Left renal cortex interstitium (tissue), 4 donors: Measurements from ENCODE around the gene CMPK1. TPM values are rescaled to one million over a fixed set of nuclear protein-coding genes. Genes with fewer than 3 reads are reported as not detected.
"Not testable (repeated sequence)": the region's sequence is repeated elsewhere in the genome, so short reads cannot be mapped to it uniquely, and the experiment has no call there.

Source experiments
- DNase-seq, 4 donors: peaks; one replicate each; pipeline ENCODE4 v3.0.0-alpha.2; 2013; ENCODE audit warnings: low read depth in 4 of 4, low spot score in 2 of 4, missing footprints in 1 of 4
- polyA plus RNA-seq, 4 donors: library from polyadenylated mRNA; unstranded; fragments of 120-200 nt; gene quantifications; one replicate each; pipeline ENCODE4 v1.2.1, GENCODE V29; 2013; ENCODE audit not compliant: insufficient read length in 4 of 4

CMPK1 gene
- polyA plus RNA-seq, 4 donors: 66.2 to 86.0 (median 71.0) TPM

GRCh38 chr1:47337350-47337749 is 3.8 kb downstream of the CMPK1 start:
- DNase-seq: no peak

GRCh38 chr1:47338249-47339077 is 4.9 kb downstream of the CMPK1 start:
- DNase-seq: no peak

GRCh38 chr1:47340227-47340626 is 6.6 kb downstream of the CMPK1 start:
- DNase-seq: no peak

GRCh38 chr1:47346979-47347378 is 13.4 kb downstream of the CMPK1 start:
- not testable (repeated sequence) for DNase-seq

GRCh38 chr1:47347735-47348134 is 14.1 kb downstream of the CMPK1 start:
- DNase-seq: no peak

GRCh38 chr1:47348246-47348645 is 14.7 kb downstream of the CMPK1 start:
- no peak for DNase-seq

- no peak for DNase-seq
These were observed 17.7 kb downstream of the CMPK1 start for GRCh38 chr1:47351305-47351704.

- DNase-seq: no peak
These were observed 27.8 kb downstream of the CMPK1 start for GRCh38 chr1:47361380-47361779.

GRCh38 chr1:47362828-47363227 is 29.2 kb downstream of the CMPK1 start:
- DNase-seq: no peak

- DNase-seq: no peak
These were observed 34.1 kb downstream of the CMPK1 start for GRCh38 chr1:47367651-47368050.

- no peak for DNase-seq
These were observed 37.5 kb downstream of the CMPK1 start for GRCh38 chr1:47371016-47371517.

- no peak for DNase-seq
These were observed 40.9 kb downstream of the CMPK1 start for GRCh38 chr1:47374501-47374900.

GRCh38 chr1:47378147-47378546 is 44.6 kb downstream of the CMPK1 start:
- no peak for DNase-seq

GRCh38 chr1:47380699-47381098 is 47.1 kb downstream of the CMPK1 start:
- DNase-seq: no peak

GRCh38 chr1:47382399-47382983 is 48.9 kb downstream of the CMPK1 start:
- no peak for DNase-seq

- no peak for DNase-seq
These were observed 50.5 kb downstream of the CMPK1 start for GRCh38 chr1:47384083-47384482.

- DNase-seq: no peak
These were observed 51.4 kb downstream of the CMPK1 start for GRCh38 chr1:47385020-47385419.

GRCh38 chr1:47386268-47386667 is 52.7 kb downstream of the CMPK1 start:
- no peak for DNase-seq

- DNase-seq: no peak
These were observed 54.7 kb downstream of the CMPK1 start for GRCh38 chr1:47388030-47388890.

- DNase-seq: peak in 2 of 4 donors; percentile 29 to 64
These were observed 55.3 kb downstream of the CMPK1 start for GRCh38 chr1:47388891-47389238.

GRCh38 chr1:47389731-47390130 is 56.1 kb downstream of the CMPK1 start:
- no peak for DNase-seq
